Neutrophil (primary cell): ENCODE data around the gene TMCC1.
"Not testable (repeated sequence)": the region's sequence is repeated elsewhere in the genome, so short reads cannot be mapped to it uniquely, and the experiment has no call there.

Experiments
- H3K27ac ChIP-seq: fragments of 200-600 bp; sonication (generic); 2 replicates; pipeline ENCODE4 v1.5.1; 2016; ENCODE audit warnings: mild to moderate bottlenecking, moderate library complexity
- H3K27me3 ChIP-seq: fragments of 200-600 bp; sonication (generic); 2 replicates; pipeline ENCODE4 v1.6.0; 2016; ENCODE audit warnings: mild to moderate bottlenecking
- H3K36me3 ChIP-seq: fragments of 200-600 bp; sonication (generic); 2 replicates; pipeline ENCODE4 v1.5.1; 2017
- H3K4me1 ChIP-seq, 2 experiments: fragments of 200-600 bp in 1 of 2; sonication (generic) in 1 of 2; 1 replicate in 1 of 2; 2 replicates in 1 of 2; pipeline versions ENCODE4 v1.5.1 to v1.6.1; 2013 to 2016; ENCODE audit warnings: low read depth in 1 of 2, low read length in 1 of 2, mild to moderate bottlenecking in 1 of 2, moderate library complexity in 1 of 2; ENCODE audit not compliant: control insufficient read depth in 1 of 2, insufficient read depth in 1 of 2
- H3K4me3 ChIP-seq, 2 experiments: fragments of 200-600 bp in 1 of 2; sonication (generic) in 1 of 2; 1 replicate in 1 of 2; 2 replicates in 1 of 2; pipeline ENCODE4 v1.5.1; 2013 to 2016; ENCODE audit warnings: low read depth in 1 of 2, low read length in 1 of 2, mild to moderate bottlenecking in 1 of 2, moderate library complexity in 1 of 2
- H3K9me3 ChIP-seq: fragments of 200-600 bp; sonication (generic); 2 replicates; pipeline ENCODE4 v1.5.1; 2016
- CTCF ChIP-seq: fragments of 200-600 bp; sonication (generic); IDR thresholded peaks from 2 replicates; pipeline ENCODE4 v1.5.1; 2016; ENCODE audit warnings: antibody characterized with exemption

The TMCC1 gene

GRCh38 chr3:129913618-129914017 is 20.1 kb upstream of the TMCC1 start:
- Histone ChIP-seq H3K27ac (peak overlapping the region; percentile 96), H3K4me1 (peaks cover 53 to 85% of the 10 kb centered on the region in 2 experiments), H3K4me3 (no peak overlapping the region), H3K27me3 (no peaks in the 10 kb centered on the region), H3K36me3 (no peaks in the 10 kb centered on the region), H3K9me3 (no peaks in the 10 kb centered on the region)
- TF ChIP-seq CTCF = no peak

GRCh38 chr3:129911261-129911861 is 17.9 kb upstream of the TMCC1 start:
- Histone ChIP-seq H3K27ac (peak overlapping the region; percentile 96), H3K36me3 (no peaks in the 10 kb centered on the region), H3K4me3 (peak overlapping the region in 1 of 2 experiments; percentile 31), H3K27me3 (no peaks in the 10 kb centered on the region), H3K9me3 (peaks cover 7% of the 10 kb centered on the region), H3K4me1 (peaks cover 39 to 63% of the 10 kb centered on the region in 2 experiments)
- no peak for TF ChIP-seq CTCF

GRCh38 chr3:129909235-129909634 is 15.7 kb upstream of the TMCC1 start:
- H3K27me3 ChIP-seq, H3K27ac ChIP-seq, H3K36me3 ChIP-seq, H3K4me3 ChIP-seq: not testable (repeated sequence)
- Histone ChIP-seq H3K9me3 (peaks cover 26% of the 10 kb centered on the region), H3K4me1 (peaks cover 30 to 44% of the 10 kb centered on the region in 2 experiments)

GRCh38 chr3:129908417-129908816 is 14.9 kb upstream of the TMCC1 start:
- Histone ChIP-seq H3K9me3 (peaks cover 26% of the 10 kb centered on the region), H3K27me3 (no peaks in the 10 kb centered on the region), H3K36me3 (no peaks in the 10 kb centered on the region), H3K4me3 (no peak overlapping the region), H3K4me1 (peaks cover 30 to 39% of the 10 kb centered on the region in 2 experiments), H3K27ac (no peak overlapping the region)
- no peak for TF ChIP-seq CTCF

- H3K4me3 ChIP-seq, H3K27me3 ChIP-seq, H3K36me3 ChIP-seq, H3K4me1 ChIP-seq, H3K27ac ChIP-seq: not testable (repeated sequence)
- peaks cover 19% of the 10 kb centered on the region for H3K9me3 ChIP-seq
Measured at GRCh38 chr3:129901272-129901671, 7.8 kb upstream of the TMCC1 start.

GRCh38 chr3:129897026-129897425 is 3.5 kb upstream of the TMCC1 start:
- peaks cover 12 to 15% of the 10 kb centered on the region in 2 experiments for H3K4me1 ChIP-seq
- no peaks in the 10 kb centered on the region for H3K9me3 ChIP-seq
- TF ChIP-seq CTCF = no peak
- H3K4me3 ChIP-seq = no peak overlapping the region
- no peaks in the 10 kb centered on the region for H3K27me3 ChIP-seq
- H3K36me3 ChIP-seq = no peaks in the 10 kb centered on the region
- no peak overlapping the region for H3K27ac ChIP-seq
